Transverse colon (tissue), 4 donors: ENCODE results near the gene RHBDL1. TPM values are rescaled to one million over a fixed set of nuclear protein-coding genes. Genes with fewer than 3 reads are reported as not detected.

Experiments
- DNase-seq: peaks from one replicate; pipeline ENCODE4 v3.0.0-alpha.2; 2019
- H3K27ac ChIP-seq, 4 donors: fragments of 200-600 bp; sonication (generic); 2 replicates each; pipeline ENCODE4 v1.5.1; 2016 to 2018; ENCODE audit warnings: inconsistent platforms in 4 of 4
- H3K27me3 ChIP-seq: fragments of 200-600 bp; sonication (generic); 2 replicates; pipeline ENCODE4 v1.5.1; 2017; ENCODE audit warnings: inconsistent platforms
- H3K36me3 ChIP-seq, 4 donors: fragments of 200-600 bp; sonication (generic); 2 replicates each; pipeline ENCODE4 v1.5.1; 2017 to 2019; ENCODE audit warnings: inconsistent platforms in 4 of 4
- H3K4me1 ChIP-seq, 4 donors: fragments of 200-600 bp; sonication (generic); 2 replicates each; pipeline ENCODE4 v1.5.1; 2017 to 2020; ENCODE audit warnings: inconsistent platforms in 4 of 4
- H3K4me3 ChIP-seq, 4 donors: fragments of 200-600 bp; sonication (generic); 1 replicate in 1 of 4; 2 replicates in 3 of 4; pipeline versions ENCODE4 v1.5.1 to v1.6.1; 2017 to 2019; ENCODE audit warnings: inconsistent platforms in 4 of 4
- H3K9me3 ChIP-seq, 2 donors: fragments of 200-600 bp; sonication (generic); 2 replicates each; pipeline ENCODE4 v1.5.1; 2017 to 2019; ENCODE audit warnings: inconsistent platforms in 2 of 2
- CTCF ChIP-seq, 5 experiments: fragments of 200-600 bp in 3 of 5; fragments of 450-650 bp in 2 of 5; sonication (generic) in 3 of 5; IDR thresholded peaks; 1 replicate in 2 of 5; 2 replicates in 3 of 5; pipeline ENCODE4 v1.5.1; 2016 to 2017; ENCODE audit warnings: antibody characterized with exemption in 5 of 5, inconsistent platforms in 3 of 5, mild to moderate bottlenecking in 2 of 5, moderate library complexity in 1 of 5
- EP300 ChIP-seq: sonication (generic); formaldehyde crosslinking; IDR thresholded peaks from one replicate; pipeline ENCODE4 v1.6.1; 2017; ENCODE audit warnings: antibody characterized with exemption, low read depth
- POLR2A ChIP-seq: fragments of 450-650 bp; IDR thresholded peaks from one replicate; pipeline ENCODE4 v1.6.1; 2016; ENCODE audit warnings: antibody characterized with exemption, mild to moderate bottlenecking, moderate library complexity
- POLR2AphosphoS5 ChIP-seq, 3 donors: sonication (generic); formaldehyde crosslinking; IDR thresholded peaks; one replicate each; pipeline ENCODE4 v1.6.1; 2016; ENCODE audit warnings: antibody characterized with exemption in 3 of 3
- WGBS, 2 donors: methylation state at CpG; one replicate each; pipeline ENCODE4 v1.1.5; 2018; ENCODE audit warnings: low coverage in 1 of 2; 5-methylcytosine and 5-hydroxymethylcytosine counted together
- in situ Hi-C, 4 donors: fragments of 200-750 bp; cut with MboI; loops; one replicate each; pipeline versions ENCODE4 v1.15.0 to v1.15.1; 2017; ENCODE audit warnings: low sequenced_read_pairs in 3 of 4, low pct_ligation_motif_present in 1 of 4, low pct_unique_long_range_greater_than_20kb in 1 of 4
- intact Hi-C: fragments of 100-400 bp; cut with DNase I; formaldehyde crosslinking; loops from one replicate; pipeline ENCODE4 v1.15.1; 2023; ENCODE audit warnings: low total_unique reads
- total RNA-seq, 4 donors: library from RNA; depleted of rRNA; stranded (reverse); fragments of >200 nt; gene quantifications; one replicate each; pipeline ENCODE4 v1.1.0, GENCODE V29; 2016

The RHBDL1 gene
- total RNA-seq, 4 donors from 2014 or later, result 1.8 to 39.3 (median 8.1) TPM

DNA sequence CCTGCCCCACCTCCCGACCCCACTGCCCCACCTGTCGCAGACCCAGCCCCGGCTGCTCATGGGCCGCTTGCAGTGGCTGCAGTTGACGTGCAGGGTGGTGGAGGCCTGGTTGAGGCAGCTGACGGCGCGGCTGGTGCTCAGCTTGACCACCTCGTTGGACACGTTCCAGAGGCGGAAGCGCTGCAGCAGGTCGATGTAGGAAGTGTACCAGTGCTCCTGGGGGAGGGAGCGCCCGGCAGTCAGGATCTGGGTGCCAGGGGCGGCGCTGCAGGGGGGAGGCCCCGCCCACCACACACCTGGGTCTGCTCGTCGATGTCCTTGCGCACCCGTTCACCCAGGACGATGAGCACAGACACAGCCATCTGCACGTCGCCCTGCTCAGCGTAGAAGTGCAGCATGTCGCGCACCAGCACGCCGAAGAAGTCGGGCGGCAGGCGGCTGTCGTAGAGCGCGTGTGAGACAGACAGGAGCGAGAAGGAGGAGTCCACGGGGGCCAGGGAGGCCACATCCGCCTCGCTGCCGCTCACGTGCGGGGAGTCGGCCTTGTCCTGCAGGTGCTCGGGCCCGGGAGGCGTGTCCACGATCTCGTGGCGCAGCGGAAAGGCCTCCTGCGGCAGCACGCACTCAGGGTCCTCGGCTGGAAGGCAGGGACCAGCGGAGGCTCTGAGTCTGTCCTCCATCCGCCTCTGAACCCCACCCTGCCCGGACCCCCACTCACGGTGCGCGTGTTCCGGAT, 9.7 kb downstream of the RHBDL1 start:
- no peaks in the 10 kb centered on the region for H3K9me3 ChIP-seq
- H3K27me3 ChIP-seq, result no peaks in the 10 kb centered on the region
- H3K4me1 ChIP-seq, result peaks cover 42 to 57% (median 51%) of the 10 kb centered on the region in 4 donors
- no peak for DNase-seq
- H3K36me3 ChIP-seq, result peaks cover 0 to 9% (median 0%) of the 10 kb centered on the region in 4 donors
- peak overlapping the region; percentile 55 to 90 (median 62) for H3K4me3 ChIP-seq
- intact Hi-C loops, result no loop called here
- in situ Hi-C loops, result no loop called here
- H3K27ac ChIP-seq, result peak overlapping the region; percentile 78 to 94 (median 83)
- 91% methylated on average over 52 of the region's 61 CpGs; no CpG with 5 or more reads in 1 of the 2 donors for WGBS, 2 donors
- TF ChIP-seq POLR2A, result no peak
- TF ChIP-seq EP300, result no peak

- peaks cover 0 to 9% (median 0%) of the 10 kb centered on the region in 4 donors for H3K36me3 ChIP-seq
- intact Hi-C loops (no loop called here), in situ Hi-C loops (no loop called here)
- H3K27ac ChIP-seq, result no peak overlapping the region
- H3K9me3 ChIP-seq, result no peaks in the 10 kb centered on the region
- H3K4me3 ChIP-seq, result no peak overlapping the region
- TF ChIP-seq CTCF (IDR thresholded peaks at IDR 0.05) (peak; percentile 29 to 53 (median 42)), POLR2A (no peak)
- no peaks in the 10 kb centered on the region for H3K27me3 ChIP-seq
- 48% methylated on average over 10 of the region's 10 CpGs; no CpG with 5 or more reads in 1 of the 2 donors for WGBS, 2 donors
- peak; percentile 64 for DNase-seq
- peaks cover 40 to 58% (median 53%) of the 10 kb centered on the region in 4 donors for H3K4me1 ChIP-seq
Observed at GRCh38 chr16:685967-686366, 10.5 kb downstream of the RHBDL1 start.

- intact Hi-C loops, result no loop called here
- Histone ChIP-seq H3K27me3 (peaks cover 2% of the 10 kb centered on the region), H3K4me1 (peaks cover 33 to 51% (median 46%) of the 10 kb centered on the region in 4 donors), H3K4me3 (no peak overlapping the region), H3K36me3 (peaks cover 0 to 9% (median 0%) of the 10 kb centered on the region in 4 donors), H3K9me3 (no peaks in the 10 kb centered on the region), H3K27ac (no peak overlapping the region)
- 94% methylated on average over 38 of the region's 51 CpGs; no CpG with 5 or more reads in 1 of the 2 donors for WGBS, 2 donors
- in situ Hi-C loops, result no loop called here
- DNase-seq, result no peak
- TF ChIP-seq POLR2AphosphoS5 (IDR thresholded peaks at IDR 0.05) (no peak), EP300 (no peak), CTCF (IDR thresholded peaks at IDR 0.05) (no peak), POLR2A (no peak)
Observed at GRCh38 chr16:686459-687260, 11.2 kb downstream of the RHBDL1 start.

GRCh38 chr16:687499-687898, 12.0 kb downstream of the RHBDL1 start:
- Histone ChIP-seq H3K36me3 (peaks cover 0 to 3% (median 0%) of the 10 kb centered on the region in 4 donors), H3K27ac (no peak overlapping the region), H3K4me3 (no peak overlapping the region), H3K9me3 (no peaks in the 10 kb centered on the region), H3K4me1 (peaks cover 26 to 43% (median 38%) of the 10 kb centered on the region in 4 donors), H3K27me3 (peaks cover 11% of the 10 kb centered on the region)
- 90% methylated on average over 19 of the region's 19 CpGs; no CpG with 5 or more reads in 1 of the 2 donors for WGBS, 2 donors
- no peak for DNase-seq
- TF ChIP-seq EP300, result no peak
- TF ChIP-seq POLR2A, result no peak
- TF ChIP-seq CTCF (IDR thresholded peaks at IDR 0.05), result no peak
- TF ChIP-seq POLR2AphosphoS5 (IDR thresholded peaks at IDR 0.05), result no peak
- in situ Hi-C loops (no loop called here), intact Hi-C loops (no loop called here)
